HT-29 (cell line): Measurements from ENCODE around the gene SH2D4B. TPM values are rescaled to one million over a fixed set of nuclear protein-coding genes. Genes with fewer than 3 reads are reported as not detected.
"Not testable (repeated sequence)": the region's sequence is repeated elsewhere in the genome, so short reads cannot be mapped to it uniquely, and the experiment has no call there.

Experiments used
- DNase-seq: peaks from one replicate; pipeline ENCODE4 v3.0.0-alpha.2; 2015; ENCODE audit warnings: low spot score
- total RNA-seq: library from RNA; depleted of rRNA; stranded (reverse); fragments of >200 nt; shearing (Covaris generic); gene quantifications from 2 replicates; pipeline ENCODE4 v1.2.3, GENCODE V29; 2014

Gene SH2D4B
- total RNA-seq, 1 experiment from 2014 or later: not detected

- no peak for DNase-seq
Observed at GRCh38 chr10:80542652-80543318, 5.1 kb downstream of the SH2D4B start.

DNA sequence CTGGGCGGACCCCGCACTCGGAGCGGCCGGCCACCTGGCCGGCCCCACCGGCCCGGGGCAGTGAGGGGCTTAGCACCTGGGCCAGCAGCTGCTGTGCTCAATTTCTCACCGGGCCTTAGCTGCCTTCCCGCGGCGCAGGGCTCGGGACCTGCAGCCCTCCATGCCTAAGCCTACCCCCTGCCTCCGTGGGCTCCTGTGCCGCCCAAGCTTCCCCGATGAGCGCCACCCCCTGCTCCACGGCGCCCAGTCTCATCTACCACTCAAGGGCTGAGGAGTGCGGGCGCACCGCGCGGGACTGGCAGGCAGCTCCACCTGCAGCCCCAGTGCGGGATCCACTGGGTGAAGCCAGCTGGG is 5.6 kb downstream of the SH2D4B start:
- DNase-seq: not testable (repeated sequence)

- DNase-seq: no peak
Observed at GRCh38 chr10:80544316-80544953, 6.7 kb downstream of the SH2D4B start.

GRCh38 chr10:80545258-80545881 is 7.7 kb downstream of the SH2D4B start:
- DNase-seq: no peak

GRCh38 chr10:80552151-80552646 is 14.5 kb downstream of the SH2D4B start:
- DNase-seq: peak; percentile 43

- no peak for DNase-seq
Observed at GRCh38 chr10:80553436-80553835, 15.7 kb downstream of the SH2D4B start.

GRCh38 chr10:80554050-80554449 is 16.3 kb downstream of the SH2D4B start:
- DNase-seq: no peak

- DNase-seq: no peak
Observed at GRCh38 chr10:80555415-80555814, 17.7 kb downstream of the SH2D4B start.

DNA sequence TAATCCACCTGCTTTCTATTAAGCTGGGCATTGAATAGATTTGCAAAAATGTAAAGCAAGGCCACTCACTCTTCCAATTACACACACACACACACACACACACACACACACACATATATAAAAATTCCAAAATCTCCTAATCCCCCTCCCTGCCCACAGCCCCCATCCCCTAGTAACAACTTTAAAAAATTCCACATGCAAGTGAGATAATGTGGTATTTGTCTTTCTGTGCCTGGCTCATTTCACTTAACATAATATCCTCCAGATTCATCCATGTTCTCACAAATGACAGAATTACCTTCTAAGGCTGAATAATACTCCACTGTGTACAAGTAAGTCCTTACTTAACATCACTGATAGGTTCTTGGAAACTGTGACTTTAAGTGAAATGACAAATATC is 24.2 kb downstream of the SH2D4B start:
- no peak for DNase-seq

DNA sequence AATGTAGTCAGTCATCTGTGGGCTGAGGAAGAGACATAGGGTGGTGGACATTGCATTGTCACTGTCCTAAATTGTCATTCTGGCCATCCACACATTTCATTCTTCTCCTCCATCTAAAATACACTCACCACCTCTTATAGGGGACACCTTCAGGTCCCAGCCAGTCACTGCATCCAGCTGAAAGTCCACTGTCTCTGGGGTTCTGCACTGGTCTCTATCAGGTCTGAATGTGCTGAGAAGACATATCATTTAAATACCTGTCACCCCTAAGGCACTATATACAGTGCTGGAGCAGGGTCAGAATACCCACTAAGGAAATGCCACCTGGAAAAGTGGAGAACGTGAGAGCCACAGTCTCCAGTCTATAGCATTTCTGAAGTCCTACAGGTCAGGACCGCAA is 29.6 kb downstream of the SH2D4B start:
- no peak for DNase-seq

GRCh38 chr10:80569131-80569895 is 31.6 kb downstream of the SH2D4B start:
- DNase-seq: no peak

- DNase-seq: no peak
Observed at GRCh38 chr10:80571352-80571751, 33.6 kb downstream of the SH2D4B start.

DNA sequence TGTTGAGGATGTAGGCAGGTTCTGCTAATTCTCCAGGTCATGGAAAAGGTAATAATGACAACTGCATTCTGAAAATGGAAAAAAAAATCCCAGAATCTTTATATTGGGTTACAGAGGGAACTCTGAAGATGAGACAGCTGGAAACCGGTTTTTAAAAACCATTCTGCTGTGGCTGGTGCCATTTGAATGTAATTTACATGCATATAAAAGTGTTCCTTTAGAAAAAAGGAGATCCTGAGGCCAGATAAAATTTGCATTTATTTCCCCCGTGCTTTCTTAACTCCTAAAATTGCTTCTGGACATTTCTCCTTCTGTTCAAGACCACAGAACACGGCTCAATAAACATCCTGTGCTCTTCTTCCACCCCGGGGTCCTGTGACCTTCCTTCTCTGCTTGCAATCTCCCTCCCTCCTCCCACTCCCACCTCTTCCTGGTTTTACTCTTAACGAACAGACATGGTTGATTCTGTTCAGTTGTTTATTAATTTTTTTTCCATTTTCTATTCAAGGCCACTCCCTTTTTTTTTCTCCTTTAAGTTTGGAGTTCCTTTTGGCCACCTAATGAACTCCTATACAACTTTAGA is 41.6 kb downstream of the SH2D4B start:
- no peak for DNase-seq

- no peak for DNase-seq
Observed at GRCh38 chr10:80579849-80580637, 42.3 kb downstream of the SH2D4B start.

- DNase-seq: no peak
Observed at GRCh38 chr10:80580638-80581468, 43.2 kb downstream of the SH2D4B start.

DNA sequence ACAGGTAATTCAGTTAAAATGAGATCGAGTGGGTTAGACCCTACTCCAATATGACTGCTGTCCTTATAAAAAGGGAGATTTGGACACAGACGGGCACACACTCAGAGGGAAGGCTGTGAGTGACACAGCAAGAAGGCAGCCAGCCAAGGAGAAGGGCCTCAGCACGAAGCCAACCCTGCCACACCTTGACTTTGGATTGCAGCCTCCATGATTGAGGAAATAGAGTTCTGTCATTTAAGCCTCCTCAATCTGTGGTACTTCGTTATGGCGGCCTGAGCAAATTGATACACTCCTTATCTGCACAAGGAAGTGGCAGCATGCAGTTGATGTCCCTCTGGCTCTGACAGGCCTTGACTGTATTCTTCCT is 43.8 kb downstream of the SH2D4B start:
- DNase-seq: no peak

GRCh38 chr10:80582286-80582960 is 44.7 kb downstream of the SH2D4B start:
- no peak for DNase-seq

- DNase-seq: no peak
Observed at GRCh38 chr10:80583685-80584084, 46.0 kb downstream of the SH2D4B start.

DNA sequence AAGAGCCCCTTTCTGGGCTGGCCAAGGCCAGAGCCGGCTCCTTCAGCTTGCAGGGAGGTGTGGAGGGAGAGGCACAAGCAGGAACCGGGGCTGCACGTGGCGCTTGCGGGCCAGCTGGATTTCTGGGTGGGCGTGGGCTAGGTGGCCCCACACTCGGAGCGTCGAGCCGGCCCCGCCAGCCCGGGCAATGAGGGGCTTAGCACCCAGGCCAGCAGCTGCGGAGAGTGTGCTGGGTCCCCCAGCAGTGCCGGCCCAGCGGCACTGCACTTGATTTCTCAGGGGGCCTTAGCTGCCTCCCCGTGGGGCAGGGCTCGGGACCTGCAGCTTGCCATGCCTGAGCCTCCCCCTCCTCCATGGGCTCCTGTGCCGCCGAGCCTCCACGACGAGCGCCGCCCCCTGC is 48.1 kb downstream of the SH2D4B start:
- no peak for DNase-seq

DNA sequence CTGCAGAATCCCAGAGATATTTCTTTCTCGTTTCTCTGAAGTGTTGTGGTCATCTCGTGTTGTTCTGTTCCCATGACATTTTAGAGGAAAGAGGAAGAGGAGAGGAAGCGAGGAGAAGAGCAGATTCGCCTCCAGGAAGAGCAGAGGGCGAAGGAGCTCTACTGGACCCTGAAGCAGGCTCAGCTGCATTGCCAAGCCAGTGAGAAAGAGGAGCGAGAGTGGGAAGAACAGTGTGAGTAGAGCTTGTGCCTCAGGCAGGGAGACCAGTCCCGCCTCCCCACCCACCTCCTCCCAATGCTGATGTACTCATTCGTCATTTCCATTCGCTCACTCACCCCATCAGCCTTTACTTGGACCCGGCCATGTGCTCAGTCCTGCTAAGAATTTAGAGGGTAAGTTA is 50.8 kb downstream of the SH2D4B start:
- no peak for DNase-seq
